ENCODE results near the gene SAP30BP. TPM values are rescaled to one million over a fixed set of nuclear protein-coding genes. Genes with fewer than 3 reads are reported as not detected.

Gene SAP30BP
- total RNA-seq, 1 experiment from 2014 or later = 80.3 TPM

DNA sequence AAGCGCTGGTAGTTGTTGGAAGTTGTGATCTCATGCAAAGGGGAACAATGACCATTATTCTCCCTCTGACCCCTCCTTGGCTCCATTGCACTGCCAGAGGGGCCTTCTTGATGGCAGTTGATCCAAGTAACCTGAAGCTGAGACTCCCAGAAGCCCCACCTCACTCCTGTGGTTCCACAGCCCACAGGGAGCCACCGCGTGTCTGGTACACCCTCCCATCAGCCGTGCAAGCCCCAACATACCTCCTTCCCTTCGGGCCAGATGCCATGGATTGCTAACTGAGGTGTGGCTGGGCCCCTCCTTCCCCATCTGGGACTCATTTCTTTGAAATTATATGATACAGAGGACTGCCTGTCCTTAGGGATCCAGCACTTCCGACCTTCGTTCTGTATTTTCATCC lies 17.8 kb downstream of the SAP30BP start:
- H3F3A ChIP-seq (ENCODE audit: insufficient read depth, low read depth) = peaks cover 58% of the 10 kb centered on the region
- TF ChIP-seq EZH2 (IDR thresholded peaks at IDR 0.05; ENCODE audit: low read depth) = no peak
- no peak for TF ChIP-seq CTCF (conservative IDR thresholded peaks at IDR 0.05)
- no peak overlapping the region for H2AFZ ChIP-seq
- POLR2A ChIA-PET (ENCODE audit: unreplicated experiment) = interaction anchor here (0.5 to 2.3 kb wide), 4 partner anchors 15 to 566 kb away, joined by 3 to 13 read pairs (median 6); partner anchors contain the start of genes ITGB4 and TRIM47
- intact Hi-C loops (cut with micrococcal nuclease; ENCODE audit: unreplicated experiment) = loop anchor here (1.0 to 2.0 kb wide), 3 partner anchors 38 to 192 kb away; no protein-coding TSS in a partner anchor
- 0 out of 2 replicates have a peak, but pooled peaks cover 4% of the 10 kb centered on the region for H3K36me3 ChIP-seq (ENCODE audit: low read depth)
- H3K4me1 ChIP-seq (replicated peaks; ENCODE audit: insufficient read depth) = peaks cover 88% of the 10 kb centered on the region
- DNase-seq = peak; percentile 86 to 96
- H4K20me1 ChIP-seq (ENCODE audit: insufficient read depth) = no peaks in the 10 kb centered on the region
- H3K27me3 ChIP-seq (ENCODE audit: insufficient read depth, low read depth) = no peaks in the 10 kb centered on the region
- no peak overlapping the region for H3K4me3 ChIP-seq
- H3K27ac ChIP-seq = peak overlapping the region; percentile 76
- H3K79me2 ChIP-seq (ENCODE audit: low read depth) = peaks cover 70% of the 10 kb centered on the region
- no peaks in the 10 kb centered on the region for H3K9me3 ChIP-seq (ENCODE audit: insufficient read depth, low read depth)
- peak overlapping the region; percentile 50 for H3K4me2 ChIP-seq
- H3K9me2 ChIP-seq (ENCODE audit: insufficient read depth) = no peaks in the 10 kb centered on the region
- CTCF ChIA-PET = interaction anchor here (0.6 kb wide), 2 partner anchors 25 to 36 kb away, joined by 3 to 5 read pairs; no protein-coding TSS in a partner anchor
- no TSS peak for BruUV-seq (replicated peaks)

GRCh38 chr17:75685499-75685898 lies 18.4 kb downstream of the SAP30BP start:
- peaks cover 88% of the 10 kb centered on the region for H3K4me1 ChIP-seq (replicated peaks; ENCODE audit: insufficient read depth)
- no peak for TF ChIP-seq CTCF (conservative IDR thresholded peaks at IDR 0.05)
- TF ChIP-seq EZH2 (IDR thresholded peaks at IDR 0.05; ENCODE audit: low read depth) = no peak
- H3K79me2 ChIP-seq (ENCODE audit: low read depth) = peaks cover 72% of the 10 kb centered on the region
- 0 out of 2 replicates have a peak, but pooled peaks cover 4% of the 10 kb centered on the region for H3K36me3 ChIP-seq (ENCODE audit: low read depth)
- no peak overlapping the region for H3K4me3 ChIP-seq
- H3K27me3 ChIP-seq (ENCODE audit: insufficient read depth, low read depth) = no peaks in the 10 kb centered on the region
- CTCF ChIA-PET = interaction anchor here (0.6 kb wide), 1 partner anchor 35 kb away, joined by 3 read pairs; no protein-coding TSS in a partner anchor
- POLR2A ChIA-PET (ENCODE audit: unreplicated experiment) = interaction anchor here (0.5 to 2.3 kb wide), 3 partner anchors 36 to 566 kb away, joined by 3 to 13 read pairs (median 8); partner anchors contain the start of genes ITGB4 and TRIM47
- intact Hi-C loops (cut with micrococcal nuclease; ENCODE audit: unreplicated experiment) = loop anchor here (1.0 to 2.0 kb wide), 3 partner anchors 38 to 191 kb away; no protein-coding TSS in a partner anchor
- H4K20me1 ChIP-seq (ENCODE audit: insufficient read depth) = no peaks in the 10 kb centered on the region
- H3K4me2 ChIP-seq = peak overlapping the region; percentile 50
- H3K9me2 ChIP-seq (ENCODE audit: insufficient read depth) = no peaks in the 10 kb centered on the region
- BruUV-seq (replicated peaks) = TSS peak; percentile 89
- no peak for DNase-seq
- peak overlapping the region; percentile 76 for H3K27ac ChIP-seq
- peaks cover 60% of the 10 kb centered on the region for H3F3A ChIP-seq (ENCODE audit: insufficient read depth, low read depth)
- H3K9me3 ChIP-seq (ENCODE audit: insufficient read depth, low read depth) = no peaks in the 10 kb centered on the region
- no peak overlapping the region for H2AFZ ChIP-seq

- ChIA-PET CTCF (interaction anchor here (0.6 to 1.3 kb wide), 4 partner anchors 10 to 595 kb away, joined by 3 to 10 read pairs (median 6); no protein-coding TSS in a partner anchor), POLR2A (ENCODE audit: unreplicated experiment) (interaction anchor here (0.6 to 1.2 kb wide), 7 partner anchors 7 to 1436 kb away, joined by 3 to 30 read pairs (median 7); no protein-coding TSS in a partner anchor)
- peaks cover 75% of the 10 kb centered on the region for H3K4me1 ChIP-seq (replicated peaks; ENCODE audit: insufficient read depth)
- intact Hi-C loops (cut with micrococcal nuclease; ENCODE audit: unreplicated experiment) = no loop called here
- H3K27ac ChIP-seq = peak overlapping the region; percentile 84
- H3K4me3 ChIP-seq = no peak overlapping the region
- no peaks in the 10 kb centered on the region for H4K20me1 ChIP-seq (ENCODE audit: insufficient read depth)
- peak overlapping the region; percentile 71 for H3K4me2 ChIP-seq
- H3K9me2 ChIP-seq (ENCODE audit: insufficient read depth) = no peaks in the 10 kb centered on the region
- H3K79me2 ChIP-seq (ENCODE audit: low read depth) = peaks cover 80% of the 10 kb centered on the region
- no peak overlapping the region for H2AFZ ChIP-seq
- peak; percentile 61 to 69 for DNase-seq
- peaks cover 14% of the 10 kb centered on the region; the same call in 1 of the 2 replicates for H3K36me3 ChIP-seq (ENCODE audit: low read depth)
- no peaks in the 10 kb centered on the region for H3K27me3 ChIP-seq (ENCODE audit: insufficient read depth, low read depth)
- no peaks in the 10 kb centered on the region for H3K9me3 ChIP-seq (ENCODE audit: insufficient read depth, low read depth)
- no TSS peak for BruUV-seq (replicated peaks)
- TF ChIP-seq CTCF (conservative IDR thresholded peaks at IDR 0.05) (no peak), EZH2 (IDR thresholded peaks at IDR 0.05; ENCODE audit: low read depth) (no peak)
- H3F3A ChIP-seq (ENCODE audit: insufficient read depth, low read depth) = peaks cover 50% of the 10 kb centered on the region
Measured at GRCh38 chr17:75688209-75688825, 21.2 kb downstream of the SAP30BP start.

All from PC-9 (cell line).